Peyer's patch (tissue), 4 donors: Measurements from ENCODE around the gene VDAC1.

Source experiments
- POLR2A ChIP-seq, 2 donors: fragments of 450-650 bp; IDR thresholded peaks; one replicate each; pipeline ENCODE4 v1.5.1; 2017; ENCODE audit warnings: antibody characterized with exemption in 2 of 2, mild to moderate bottlenecking in 2 of 2, moderate library complexity in 2 of 2
- TF ChIP-seq, protein P1 (sequence below), 6 experiments: fragments of 450-650 bp in 4 of 6; fragments of 200-600 bp in 2 of 6; sonication (generic) in 1 of 6; IDR thresholded peaks; one replicate each; pipeline ENCODE4 v1.5.1; 2017 to 2019; ENCODE audit warnings: antibody characterized with exemption in 6 of 6, mild to moderate bottlenecking in 3 of 6, moderate library complexity in 1 of 6

DNA sequence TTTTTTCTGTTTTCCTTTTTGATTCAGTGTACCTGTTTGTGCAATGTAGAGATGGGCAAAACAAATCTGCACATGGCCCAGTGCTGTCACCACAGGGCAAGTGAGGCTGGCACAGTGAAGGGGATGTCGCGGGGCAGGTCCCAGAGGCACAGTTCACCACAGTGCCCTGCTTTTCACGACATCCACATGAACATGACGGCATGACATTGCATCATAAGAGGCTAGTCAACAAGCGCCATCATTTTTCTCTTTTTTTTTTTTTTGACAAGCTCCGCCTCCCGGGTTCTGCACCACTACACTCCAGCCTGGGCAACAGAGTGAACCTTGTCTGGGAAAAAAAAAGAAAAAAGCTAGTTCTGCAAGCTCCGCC lies 42.9 kb upstream of the VDAC1 start:
- TF ChIP-seq, protein P1, sequence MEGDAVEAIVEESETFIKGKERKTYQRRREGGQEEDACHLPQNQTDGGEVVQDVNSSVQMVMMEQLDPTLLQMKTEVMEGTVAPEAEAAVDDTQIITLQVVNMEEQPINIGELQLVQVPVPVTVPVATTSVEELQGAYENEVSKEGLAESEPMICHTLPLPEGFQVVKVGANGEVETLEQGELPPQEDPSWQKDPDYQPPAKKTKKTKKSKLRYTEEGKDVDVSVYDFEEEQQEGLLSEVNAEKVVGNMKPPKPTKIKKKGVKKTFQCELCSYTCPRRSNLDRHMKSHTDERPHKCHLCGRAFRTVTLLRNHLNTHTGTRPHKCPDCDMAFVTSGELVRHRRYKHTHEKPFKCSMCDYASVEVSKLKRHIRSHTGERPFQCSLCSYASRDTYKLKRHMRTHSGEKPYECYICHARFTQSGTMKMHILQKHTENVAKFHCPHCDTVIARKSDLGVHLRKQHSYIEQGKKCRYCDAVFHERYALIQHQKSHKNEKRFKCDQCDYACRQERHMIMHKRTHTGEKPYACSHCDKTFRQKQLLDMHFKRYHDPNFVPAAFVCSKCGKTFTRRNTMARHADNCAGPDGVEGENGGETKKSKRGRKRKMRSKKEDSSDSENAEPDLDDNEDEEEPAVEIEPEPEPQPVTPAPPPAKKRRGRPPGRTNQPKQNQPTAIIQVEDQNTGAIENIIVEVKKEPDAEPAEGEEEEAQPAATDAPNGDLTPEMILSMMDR (IDR thresholded peaks at IDR 0.05) = no peak
- no peak for TF ChIP-seq POLR2A (IDR thresholded peaks at IDR 0.05)
